ENCODE results near the gene A2ML1.
"Not testable (repeated sequence)": the region's sequence is repeated elsewhere in the genome, so short reads cannot be mapped to it uniquely, and the experiment has no call there.

DNA sequence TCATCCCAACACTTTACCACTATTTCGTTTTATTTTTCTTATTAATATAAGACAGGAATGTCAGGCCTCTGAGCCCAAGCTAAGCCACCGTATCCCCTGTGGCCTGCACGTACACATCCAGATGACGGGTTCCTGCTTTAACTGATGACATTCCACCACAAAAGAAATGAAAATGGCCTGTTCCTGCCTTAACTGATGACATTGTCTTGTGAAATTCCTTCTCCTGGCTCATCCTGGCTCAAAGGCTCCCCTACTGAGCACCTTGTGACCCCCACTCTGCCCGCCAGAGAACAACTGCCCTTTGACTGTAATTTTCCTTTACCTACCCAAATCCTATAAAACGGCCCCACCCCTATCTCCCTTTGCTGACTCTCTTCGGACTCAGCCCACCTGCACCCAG lies 12.3 kb upstream of the A2ML1 start:
- not testable (repeated sequence) for TF ChIP-seq POLR2A, TAF1, POLR2AphosphoS5 (IDR thresholded peaks at IDR 0.05; ENCODE audit: low read depth, low read length)

Measured in GM12891 (cell line).